Measurements from ENCODE around the gene ZNF789. TPM values are rescaled to one million over a fixed set of nuclear protein-coding genes. Genes with fewer than 3 reads are reported as not detected.
A peak's percentile ranks its signal among the peaks of the same experiment; 100 is the strongest.

The ZNF789 gene
- total and polyA plus RNA-seq, 10 of the 15 experiments (the other 5 are each of a cell fraction or from before 2014, with no cell fraction given) = 5.6 to 44.6 (median 21.3) TPM

- TF ChIP-seq NFYB (IDR thresholded peaks at IDR 0.05; ENCODE audit: insufficient read depth, low read depth, low read length) (peak; percentile 91), KAT2A (conservative IDR thresholded peaks at IDR 0.05; ENCODE audit: control insufficient read depth, low read depth, low read length) (no peak), CUX1 (IDR thresholded peaks at IDR 0.05; ENCODE audit: insufficient replicate concordance, low read depth, low read length) (no peak), NR2C2 (IDR thresholded peaks at IDR 0.05; ENCODE audit: borderline replicate concordance, control insufficient read depth, insufficient read length, low read depth) (no peak), BCLAF1 (IDR thresholded peaks at IDR 0.05) (no peak), POLR2AphosphoS2 (IDR thresholded peaks at IDR 0.05; ENCODE audit: low read depth, low read length) (no peak), MEF2B (IDR thresholded peaks at IDR 0.05; ENCODE audit: partially characterized antibody, poor library complexity, severe bottlenecking) (no peak), POU2F2 (IDR thresholded peaks at IDR 0.05; ENCODE audit: borderline replicate concordance, low read depth, low read length) (no peak), KLF5 (IDR thresholded peaks at IDR 0.05; ENCODE audit: partially characterized antibody) (no peak), ZNF207 (IDR thresholded peaks at IDR 0.05; ENCODE audit: borderline replicate concordance) (no peak), MEF2A (IDR thresholded peaks at IDR 0.05; ENCODE audit: insufficient read depth, low read depth, low read length) (no peak), SPI1 (IDR thresholded peaks at IDR 0.05; ENCODE audit: borderline replicate concordance, insufficient read depth, low read depth, low read length) (peak; percentile 96), JUND (IDR thresholded peaks at IDR 0.05; ENCODE audit: low read depth, low read length) (no peak), ETV6 (conservative IDR thresholded peaks at IDR 0.05 in 1 of 2, IDR thresholded peaks at IDR 0.05 in 1 of 2; ENCODE audit: borderline replicate concordance in 1 of 2, low read depth in 1 of 2) (no peak), ZNF274 (IDR thresholded peaks at IDR 0.05; ENCODE audit: insufficient read depth, insufficient read length) (no peak)
These were observed 566 bp downstream of the ZNF789 start (continued) for GRCh38 chr7:99473315-99473596.
